AG09319 (cell line): ENCODE measurements around the gene FAM229A.

Source experiments
- DNase-seq: peaks from one replicate; pipeline ENCODE4 v3.0.0-alpha.2; 2010; ENCODE audit warnings: low read depth; ENCODE audit errors: extremely low read depth
- TF ChIP-seq, protein P1 (sequence below): IDR thresholded peaks from 2 replicates; pipeline ENCODE4 v1.5.1; 2011; ENCODE audit warnings: low read depth, mild to moderate bottlenecking, inconsistent platforms, low read length, moderate library complexity

The FAM229A gene

GRCh38 chr1:32352831-32353383 is 9.4 kb downstream of the FAM229A start:
- TF ChIP-seq, protein P1, sequence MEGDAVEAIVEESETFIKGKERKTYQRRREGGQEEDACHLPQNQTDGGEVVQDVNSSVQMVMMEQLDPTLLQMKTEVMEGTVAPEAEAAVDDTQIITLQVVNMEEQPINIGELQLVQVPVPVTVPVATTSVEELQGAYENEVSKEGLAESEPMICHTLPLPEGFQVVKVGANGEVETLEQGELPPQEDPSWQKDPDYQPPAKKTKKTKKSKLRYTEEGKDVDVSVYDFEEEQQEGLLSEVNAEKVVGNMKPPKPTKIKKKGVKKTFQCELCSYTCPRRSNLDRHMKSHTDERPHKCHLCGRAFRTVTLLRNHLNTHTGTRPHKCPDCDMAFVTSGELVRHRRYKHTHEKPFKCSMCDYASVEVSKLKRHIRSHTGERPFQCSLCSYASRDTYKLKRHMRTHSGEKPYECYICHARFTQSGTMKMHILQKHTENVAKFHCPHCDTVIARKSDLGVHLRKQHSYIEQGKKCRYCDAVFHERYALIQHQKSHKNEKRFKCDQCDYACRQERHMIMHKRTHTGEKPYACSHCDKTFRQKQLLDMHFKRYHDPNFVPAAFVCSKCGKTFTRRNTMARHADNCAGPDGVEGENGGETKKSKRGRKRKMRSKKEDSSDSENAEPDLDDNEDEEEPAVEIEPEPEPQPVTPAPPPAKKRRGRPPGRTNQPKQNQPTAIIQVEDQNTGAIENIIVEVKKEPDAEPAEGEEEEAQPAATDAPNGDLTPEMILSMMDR = no peak
- DNase-seq = no peak

DNA sequence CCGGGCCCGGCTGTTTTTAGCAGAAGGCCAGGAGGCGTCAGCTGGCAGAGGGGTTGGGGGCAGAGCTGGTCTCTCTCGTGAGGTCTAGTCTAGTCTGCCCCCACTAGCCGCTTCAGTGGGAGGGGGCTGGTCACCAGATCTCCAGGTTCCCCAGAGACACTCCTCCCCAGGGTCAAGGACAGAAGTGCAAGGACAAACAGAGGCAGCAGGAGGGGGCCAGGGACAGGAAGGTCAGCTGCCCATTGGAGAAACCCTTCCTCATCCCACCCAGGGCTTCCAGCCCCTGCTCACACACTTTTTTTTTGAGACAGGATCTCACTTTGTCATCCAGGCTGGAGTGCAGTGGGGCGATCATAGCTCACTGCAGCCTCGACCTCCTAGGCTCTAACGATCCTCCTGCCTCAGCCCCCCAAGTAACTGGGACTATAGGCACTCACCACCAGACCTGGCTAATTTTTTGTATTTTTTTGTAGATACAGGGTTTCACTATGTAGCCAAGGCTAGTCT is 10.0 kb downstream of the FAM229A start:
- TF ChIP-seq, protein P1 = no peak
- DNase-seq = no peak

DNA sequence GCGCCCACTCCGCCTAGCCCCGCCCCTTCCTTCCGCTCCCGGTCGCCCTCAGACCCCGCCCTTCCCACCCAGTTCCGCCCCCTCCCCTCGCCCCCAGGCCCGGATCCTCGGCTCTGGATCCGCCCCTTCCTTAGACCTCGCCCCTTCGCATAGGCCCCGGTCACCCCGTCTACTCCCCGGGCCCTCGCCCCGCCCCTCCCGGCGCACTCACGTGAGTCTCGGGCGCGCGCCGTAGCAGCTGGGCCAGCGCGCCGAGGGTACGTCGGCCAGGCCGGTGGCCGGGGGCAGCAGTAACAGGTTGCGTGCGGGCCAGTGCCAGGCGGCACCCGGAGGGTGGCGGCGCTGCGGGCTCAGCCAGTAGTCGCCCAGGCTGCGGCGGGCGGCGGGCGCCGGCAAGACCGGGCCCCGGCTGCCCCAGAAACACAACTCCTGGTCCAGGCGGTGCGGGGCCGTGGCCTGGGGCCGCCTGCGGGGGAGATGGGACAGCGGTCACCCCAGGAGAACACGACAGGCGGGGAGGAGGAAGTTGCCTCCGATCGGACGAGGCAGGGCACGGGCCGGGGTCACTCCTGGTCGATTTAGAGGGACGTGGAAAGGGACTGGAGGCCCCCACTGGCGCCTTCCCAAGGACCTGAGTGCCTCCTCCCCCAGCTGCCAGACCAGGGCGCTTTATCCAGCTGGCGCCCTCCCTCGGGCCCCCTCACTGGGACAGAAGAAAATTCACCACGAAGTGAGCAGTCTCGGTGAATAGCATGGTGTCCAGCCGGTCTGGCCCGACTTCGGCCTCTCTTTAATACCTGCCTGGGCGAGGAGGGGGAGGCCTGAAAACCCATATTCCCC is 10.7 kb downstream of the FAM229A start:
- TF ChIP-seq, protein P1 = peak; percentile 17
- peak; percentile 83 for DNase-seq

- DNase-seq = no peak
- TF ChIP-seq, protein P1 = peak; percentile 56
These were observed 11.4 kb downstream of the FAM229A start for GRCh38 chr1:32350785-32351398.

DNA sequence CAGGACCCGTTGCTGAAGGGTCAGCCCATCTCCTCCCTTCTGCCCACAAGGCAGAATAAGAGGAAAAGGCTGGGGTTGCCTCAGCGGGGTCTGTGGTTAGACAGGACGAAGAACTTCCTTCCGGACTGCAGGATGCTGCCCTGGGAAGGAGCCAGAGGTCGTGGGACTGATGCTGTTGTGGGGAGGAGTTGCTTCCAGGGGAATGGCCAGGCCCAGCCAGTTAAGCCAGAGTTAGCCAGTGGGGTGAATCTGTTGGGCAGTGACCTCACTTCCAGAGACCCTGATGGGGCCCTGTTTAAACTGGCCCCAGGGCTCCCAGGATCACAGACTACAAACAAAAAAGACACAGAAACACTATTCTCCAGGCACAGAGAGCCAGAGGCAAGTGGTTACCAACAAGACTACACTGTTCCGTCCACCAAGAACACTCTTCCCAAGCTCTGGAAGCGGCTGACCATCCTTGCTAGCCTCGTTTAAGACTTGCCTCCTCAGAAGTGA is 13.0 kb downstream of the FAM229A start:
- no peak for DNase-seq
- TF ChIP-seq, protein P1 = no peak

- DNase-seq = no peak
- TF ChIP-seq, protein P1 = no peak
These were observed 15.6 kb downstream of the FAM229A start for GRCh38 chr1:32346532-32347157.
